GM23338 (cell line): Measurements from ENCODE around the gene VSTM2B. TPM values are rescaled to one million over a fixed set of nuclear protein-coding genes. Genes with fewer than 3 reads are reported as not detected.

Experiments used
- ATAC-seq: fragments of 200-7000 bp; cut with Tn5 transposase; 3 replicates; pipeline ENCODE4 v1.9.1; 2020
- DNase-seq: peaks from one replicate; pipeline ENCODE4 v3.0.0-alpha.2; 2015; ENCODE audit warnings: low spot score
- H2AFZ ChIP-seq: fragments of 200-600 bp; sonication (generic); 2 replicates; pipeline ENCODE4 v1.8.0; 2016; ENCODE audit warnings: antibody characterized with exemption, mild to moderate bottlenecking, moderate library complexity
- H3F3A ChIP-seq: fragments of 200-600 bp; sonication (generic); replicated peaks from 2 replicates; pipeline ENCODE4 v1.8.0; 2017; ENCODE audit warnings: antibody characterized with exemption, mixed run types, low read depth
- H3K27ac ChIP-seq: fragments of 200-600 bp; sonication (generic); 2 replicates; pipeline ENCODE4 v1.6.1; 2016; ENCODE audit warnings: low read depth
- H3K27me3 ChIP-seq: fragments of 200-600 bp; sonication (generic); 2 replicates; pipeline ENCODE4 v1.8.0; 2016; ENCODE audit warnings: mild to moderate bottlenecking, mixed run types, moderate library complexity; ENCODE audit not compliant: insufficient read depth
- H3K36me3 ChIP-seq: fragments of 200-600 bp; sonication (generic); 2 replicates; pipeline ENCODE4 v1.8.0; 2016; ENCODE audit warnings: mild to moderate bottlenecking; ENCODE audit not compliant: insufficient read depth
- H3K4me1 ChIP-seq: fragments of 200-600 bp; sonication (generic); 2 replicates; pipeline ENCODE4 v1.8.0; 2016; ENCODE audit warnings: mild to moderate bottlenecking, moderate library complexity; ENCODE audit not compliant: insufficient read depth
- H3K4me2 ChIP-seq: fragments of 200-600 bp; sonication (generic); 2 replicates; pipeline ENCODE4 v1.7.1; 2017; ENCODE audit warnings: mixed run types
- H3K4me3 ChIP-seq: fragments of 200-600 bp; sonication (generic); 2 replicates; pipeline ENCODE4 v1.6.1; 2016; ENCODE audit warnings: mixed run types
- H3K79me2 ChIP-seq: fragments of 200-600 bp; sonication (generic); replicated peaks from 2 replicates; pipeline ENCODE4 v1.8.0; 2017; ENCODE audit warnings: mild to moderate bottlenecking; ENCODE audit not compliant: insufficient read depth
- H3K9me2 ChIP-seq: fragments of 200-600 bp; sonication (generic); 2 replicates; pipeline ENCODE4 v1.8.0; 2017; ENCODE audit not compliant: insufficient read depth
- H4K20me1 ChIP-seq: fragments of 200-600 bp; sonication (generic); replicated peaks from 2 replicates; pipeline ENCODE4 v1.8.0; 2017; ENCODE audit warnings: mild to moderate bottlenecking; ENCODE audit not compliant: insufficient read depth
- H3K27ac Mint-ChIP-seq: 2 replicates; pipeline ENCODE4 v1.8.0; 2020; ENCODE audit warnings: inconsistent platforms, mild to moderate bottlenecking, moderate library complexity, mixed read lengths
- H3K27me3 Mint-ChIP-seq: 3 replicates; pipeline ENCODE4 v1.8.0; 2022; ENCODE audit warnings: low read depth, mild to moderate bottlenecking, moderate library complexity, mixed read lengths, inconsistent platforms; ENCODE audit not compliant: insufficient read depth, poor library complexity
- H3K36me3 Mint-ChIP-seq: 3 replicates; pipeline ENCODE4 v1.8.0; 2021; ENCODE audit warnings: low read depth, mild to moderate bottlenecking, inconsistent platforms, moderate library complexity, mixed read lengths
- H3K4me1 Mint-ChIP-seq: 3 replicates; pipeline ENCODE4 v1.8.0; 2020; ENCODE audit warnings: mild to moderate bottlenecking, inconsistent platforms, mixed read lengths
- H3K4me3 Mint-ChIP-seq: 3 replicates; pipeline ENCODE4 v1.8.0; 2021; ENCODE audit warnings: moderate library complexity, mild to moderate bottlenecking, inconsistent platforms, mixed read lengths
- H3K9me3 Mint-ChIP-seq: 3 replicates; pipeline ENCODE4 v1.8.0; 2020; ENCODE audit warnings: moderate library complexity, mild to moderate bottlenecking, inconsistent platforms, mixed read lengths
- CREB1 ChIP-seq: fragments of 250-450 bp; sonication (Bioruptor Pico); IDR thresholded peaks from 2 replicates; pipeline ENCODE4 v1.5.0; 2020; ENCODE audit warnings: low read depth, mild to moderate bottlenecking, moderate library complexity
- CTCF ChIP-seq, 2 experiments: fragments of 200-600 bp in 1 of 2; sonication (generic) in 1 of 2; conservative IDR thresholded peaks; 2 replicates each; pipeline versions ENCODE4 v1.5.1 to v1.6.1; 2016 to 2017; ENCODE audit warnings: antibody characterized with exemption in 2 of 2, low read depth in 2 of 2, mild to moderate bottlenecking in 2 of 2, moderate library complexity in 1 of 2
- ETS1 ChIP-seq: IDR thresholded peaks from 2 replicates; pipeline ENCODE4 v1.6.1; 2016; ENCODE audit warnings: antibody characterized with exemption
- EZH2 ChIP-seq: fragments of 200-600 bp; sonication (generic); IDR thresholded peaks from one replicate; pipeline ENCODE4 v1.8.0; 2017; ENCODE audit warnings: antibody characterized with exemption, mild to moderate bottlenecking, low read depth; ENCODE audit not compliant: unreplicated experiment
- EZH2phosphoT487 ChIP-seq: fragments of 200-600 bp; sonication (generic); IDR thresholded peaks from one replicate; pipeline ENCODE4 v1.8.1; 2018; ENCODE audit warnings: antibody characterized with exemption; ENCODE audit not compliant: unreplicated experiment
- JUNB ChIP-seq: IDR thresholded peaks from one replicate; pipeline ENCODE4 v1.6.1; 2016; ENCODE audit warnings: antibody characterized with exemption; ENCODE audit not compliant: unreplicated experiment
- NANOG ChIP-seq: IDR thresholded peaks from 2 replicates; pipeline ENCODE4 v1.6.1; 2016; ENCODE audit warnings: antibody characterized with exemption, borderline replicate concordance
- POLR2AphosphoS5 ChIP-seq: IDR thresholded peaks from 2 replicates; pipeline ENCODE4 v1.6.1; 2016; ENCODE audit warnings: antibody characterized with exemption, low read depth
- REST ChIP-seq: IDR thresholded peaks from one replicate; pipeline ENCODE4 v1.6.1; 2018; ENCODE audit warnings: antibody characterized with exemption; ENCODE audit not compliant: unreplicated experiment
- STAT1 ChIP-seq: IDR thresholded peaks from one replicate; pipeline ENCODE4 v1.6.1; 2016; ENCODE audit warnings: antibody characterized with exemption; ENCODE audit not compliant: unreplicated experiment
- ZNF114 ChIP-seq: fragments of 250-450 bp; sonication (Bioruptor Pico); IDR thresholded peaks from 2 replicates; pipeline ENCODE4 v1.5.0; 2020; ENCODE audit warnings: mild to moderate bottlenecking, moderate library complexity
- ZNF331 ChIP-seq: fragments of 250-450 bp; sonication (Bioruptor Pico); IDR thresholded peaks from 2 replicates; pipeline ENCODE4 v1.5.0; 2020; ENCODE audit warnings: low read depth, mild to moderate bottlenecking, moderate library complexity
- ZNF462 ChIP-seq: fragments of 250-450 bp; sonication (Bioruptor Pico); IDR thresholded peaks from 2 replicates; pipeline ENCODE4 v1.5.0; 2020; ENCODE audit warnings: mild to moderate bottlenecking, moderate library complexity
- polyA plus RNA-seq: library from polyadenylated mRNA; unstranded; fragments of >200 nt; fragmentation: Nextera tagmentation; extraction: Ambion mirVana; gene quantifications from 2 replicates; pipeline ENCODE4 v1.2.1, GENCODE V29; 2016
- total RNA-seq: library from RNA; depleted of rRNA; stranded (reverse); fragments of >200 nt; shearing (Covaris generic); gene quantifications from 2 replicates; pipeline ENCODE4 v1.2.3, GENCODE V29; 2014

Gene VSTM2B
- total and polyA plus RNA-seq, 2 experiments from 2014 or later: 1.2 to 1.8 TPM

GRCh38 chr19:29532956-29533355, 7.2 kb downstream of the VSTM2B start:
- Histone ChIP-seq H3K9me2 (no peaks in the 10 kb centered on the region), H4K20me1 (no peaks in the 10 kb centered on the region; the same call in 1 of the 2 replicates), H3K27ac (no peak overlapping the region), H3K4me2 (no peak overlapping the region), H3F3A (peaks cover 3% of the 10 kb centered on the region; the same call in 1 of the 2 replicates), H3K79me2 (no peaks in the 10 kb centered on the region), H3K4me1 (peaks cover 12% of the 10 kb centered on the region), H3K27me3 (peaks cover 41% of the 10 kb centered on the region), H2AFZ (no peak overlapping the region), H3K36me3 (no peaks in the 10 kb centered on the region), H3K4me3 (no peak overlapping the region)
- DNase-seq: no peak
- TF ChIP-seq POLR2AphosphoS5 (no peak), EZH2phosphoT487 (no peak), NANOG (no peak), ZNF331 (CRISPR knock-in tag) (no peak), JUNB (no peak), ZNF114 (CRISPR knock-in tag) (no peak), CREB1 (CRISPR knock-in tag) (no peak), ZNF462 (CRISPR knock-in tag) (no peak), ETS1 (no peak), CTCF (conservative IDR thresholded peaks at IDR 0.05; ENCODE audit: low read depth in 2 of 2) (no peak), EZH2 (no peak), REST (no peak), STAT1 (no peak)
- H3K27ac Mint-ChIP-seq: no peak overlapping the region
- no peak overlapping the region for H3K4me3 Mint-ChIP-seq
- H3K27me3 Mint-ChIP-seq: peaks cover 37% of the 10 kb centered on the region
- H3K4me1 Mint-ChIP-seq: peaks cover 16% of the 10 kb centered on the region
- H3K36me3 Mint-ChIP-seq: no peaks in the 10 kb centered on the region; the same call in 2 of the 3 replicates
- ATAC-seq: no peak
- H3K9me3 Mint-ChIP-seq: peaks cover 4% of the 10 kb centered on the region; the same call in 2 of the 3 replicates
